ENCODE measurements around the gene GATA5. TPM values are rescaled to one million over a fixed set of nuclear protein-coding genes. Genes with fewer than 3 reads are reported as not detected.
"Not testable (repeated sequence)": the region's sequence is repeated elsewhere in the genome, so short reads cannot be mapped to it uniquely, and the experiment has no call there.

The GATA5 gene
- total RNA-seq, 1 experiment from 2014 or later, result not detected

- intact Hi-C loops (cut with micrococcal nuclease; ENCODE audit: unreplicated experiment), result no loop called here
- BruUV-seq (replicated peaks), result no TSS peak
- H3K4me1 Mint-ChIP-seq (ENCODE audit: low read depth, unreplicated experiment), result no peaks in the 10 kb centered on the region
- DNase-seq, result no peak
- H3K4me3 Mint-ChIP-seq (ENCODE audit: low read depth, unreplicated experiment), result no peak overlapping the region
- H3K27me3 Mint-ChIP-seq (ENCODE audit: unreplicated experiment), result peaks cover 65% of the 10 kb centered on the region
- CTCF ChIA-PET, result interaction anchor here (2.7 kb wide), 1 partner anchor 12 kb away, joined by 14 read pairs; no protein-coding TSS in a partner anchor
- no peak overlapping the region for H3K27ac Mint-ChIP-seq (ENCODE audit: unreplicated experiment)
- H3K9me3 Mint-ChIP-seq (ENCODE audit: low read depth, unreplicated experiment), result no peaks in the 10 kb centered on the region
- TF ChIP-seq, protein P1, sequence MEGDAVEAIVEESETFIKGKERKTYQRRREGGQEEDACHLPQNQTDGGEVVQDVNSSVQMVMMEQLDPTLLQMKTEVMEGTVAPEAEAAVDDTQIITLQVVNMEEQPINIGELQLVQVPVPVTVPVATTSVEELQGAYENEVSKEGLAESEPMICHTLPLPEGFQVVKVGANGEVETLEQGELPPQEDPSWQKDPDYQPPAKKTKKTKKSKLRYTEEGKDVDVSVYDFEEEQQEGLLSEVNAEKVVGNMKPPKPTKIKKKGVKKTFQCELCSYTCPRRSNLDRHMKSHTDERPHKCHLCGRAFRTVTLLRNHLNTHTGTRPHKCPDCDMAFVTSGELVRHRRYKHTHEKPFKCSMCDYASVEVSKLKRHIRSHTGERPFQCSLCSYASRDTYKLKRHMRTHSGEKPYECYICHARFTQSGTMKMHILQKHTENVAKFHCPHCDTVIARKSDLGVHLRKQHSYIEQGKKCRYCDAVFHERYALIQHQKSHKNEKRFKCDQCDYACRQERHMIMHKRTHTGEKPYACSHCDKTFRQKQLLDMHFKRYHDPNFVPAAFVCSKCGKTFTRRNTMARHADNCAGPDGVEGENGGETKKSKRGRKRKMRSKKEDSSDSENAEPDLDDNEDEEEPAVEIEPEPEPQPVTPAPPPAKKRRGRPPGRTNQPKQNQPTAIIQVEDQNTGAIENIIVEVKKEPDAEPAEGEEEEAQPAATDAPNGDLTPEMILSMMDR (IDR thresholded peaks at IDR 0.05; ENCODE audit: unreplicated experiment), result no peak
- peaks cover 9% of the 10 kb centered on the region for H3K36me3 Mint-ChIP-seq (ENCODE audit: insufficient read depth, unreplicated experiment)
Measured at GRCh38 chr20:62493886-62494285, 18.1 kb upstream of the GATA5 start.

GRCh38 chr20:62493253-62493885 lies 17.6 kb upstream of the GATA5 start:
- BruUV-seq (replicated peaks), result no TSS peak
- CTCF ChIA-PET, result interaction anchor here (2.7 kb wide), 1 partner anchor 11 kb away, joined by 14 read pairs; no protein-coding TSS in a partner anchor
- intact Hi-C loops (cut with micrococcal nuclease; ENCODE audit: unreplicated experiment), result no loop called here
- H3K4me3 Mint-ChIP-seq (ENCODE audit: low read depth, unreplicated experiment), result no peak overlapping the region
- DNase-seq, result no peak
- no peak overlapping the region for H3K27ac Mint-ChIP-seq (ENCODE audit: unreplicated experiment)
- H3K27me3 Mint-ChIP-seq (ENCODE audit: unreplicated experiment), result peaks cover 70% of the 10 kb centered on the region
- no peaks in the 10 kb centered on the region for H3K9me3 Mint-ChIP-seq (ENCODE audit: low read depth, unreplicated experiment)
- H3K4me1 Mint-ChIP-seq (ENCODE audit: low read depth, unreplicated experiment), result no peaks in the 10 kb centered on the region
- TF ChIP-seq, protein P1 (IDR thresholded peaks at IDR 0.05; ENCODE audit: unreplicated experiment), result no peak
- peaks cover 9% of the 10 kb centered on the region for H3K36me3 Mint-ChIP-seq (ENCODE audit: insufficient read depth, unreplicated experiment)

DNA sequence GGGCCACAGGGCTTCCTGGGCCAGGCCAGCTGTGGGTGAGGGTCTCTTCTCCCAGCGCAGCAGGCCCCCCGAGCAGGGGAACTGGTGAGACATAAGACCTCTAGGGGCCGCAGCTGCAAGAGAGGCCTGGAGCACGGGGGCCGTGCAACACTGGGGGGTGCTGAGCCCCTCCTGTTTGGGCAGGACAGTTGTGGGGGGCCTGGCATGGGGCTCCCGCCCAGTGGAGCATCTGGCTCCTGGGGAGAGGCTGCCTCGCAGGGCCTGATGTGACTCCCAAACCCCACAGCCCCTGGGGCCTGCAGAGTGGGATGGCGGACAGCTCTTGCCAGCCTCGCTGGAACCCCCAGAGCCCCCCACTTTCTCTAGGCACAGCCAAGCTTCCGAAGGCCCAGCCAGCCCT lies 16.9 kb upstream of the GATA5 start:
- TF ChIP-seq, protein P1 (IDR thresholded peaks at IDR 0.05; ENCODE audit: unreplicated experiment), result no peak
- no peak overlapping the region for H3K4me3 Mint-ChIP-seq (ENCODE audit: low read depth, unreplicated experiment)
- BruUV-seq (replicated peaks), result no TSS peak
- H3K27me3 Mint-ChIP-seq (ENCODE audit: unreplicated experiment), result peaks cover 76% of the 10 kb centered on the region
- peaks cover 9% of the 10 kb centered on the region for H3K36me3 Mint-ChIP-seq (ENCODE audit: insufficient read depth, unreplicated experiment)
- intact Hi-C loops (cut with micrococcal nuclease; ENCODE audit: unreplicated experiment), result no loop called here
- CTCF ChIA-PET, result interaction anchor here (2.7 kb wide), 1 partner anchor 11 kb away, joined by 14 read pairs; no protein-coding TSS in a partner anchor
- no peak overlapping the region for H3K27ac Mint-ChIP-seq (ENCODE audit: unreplicated experiment)
- H3K9me3 Mint-ChIP-seq (ENCODE audit: low read depth, unreplicated experiment), result no peaks in the 10 kb centered on the region
- no peak for DNase-seq
- no peaks in the 10 kb centered on the region for H3K4me1 Mint-ChIP-seq (ENCODE audit: low read depth, unreplicated experiment)

GRCh38 chr20:62490783-62491182 lies 15.0 kb upstream of the GATA5 start:
- BruUV-seq (replicated peaks); H3K9me3 Mint-ChIP-seq (ENCODE audit: low read depth, unreplicated experiment); H3K36me3 Mint-ChIP-seq (ENCODE audit: insufficient read depth, unreplicated experiment); CTCF ChIA-PET; intact Hi-C loops (cut with micrococcal nuclease; ENCODE audit: unreplicated experiment); H3K4me3 Mint-ChIP-seq (ENCODE audit: low read depth, unreplicated experiment); H3K27ac Mint-ChIP-seq (ENCODE audit: unreplicated experiment); DNase-seq; H3K4me1 Mint-ChIP-seq (ENCODE audit: low read depth, unreplicated experiment): not testable (repeated sequence)
- H3K27me3 Mint-ChIP-seq (ENCODE audit: unreplicated experiment), result peaks cover 88% of the 10 kb centered on the region

- BruUV-seq (replicated peaks), result no TSS peak
- TF ChIP-seq, protein P1 (IDR thresholded peaks at IDR 0.05; ENCODE audit: unreplicated experiment), result no peak
- Mint-ChIP-seq H3K4me3 (ENCODE audit: low read depth, unreplicated experiment) (no peak overlapping the region), H3K36me3 (ENCODE audit: insufficient read depth, unreplicated experiment) (no peaks in the 10 kb centered on the region), H3K4me1 (ENCODE audit: low read depth, unreplicated experiment) (peaks cover 7% of the 10 kb centered on the region), H3K9me3 (ENCODE audit: low read depth, unreplicated experiment) (no peaks in the 10 kb centered on the region), H3K27ac (ENCODE audit: unreplicated experiment) (no peak overlapping the region), H3K27me3 (ENCODE audit: unreplicated experiment) (peaks cover 94% of the 10 kb centered on the region)
- CTCF ChIA-PET, result no interaction called here
- no peak for DNase-seq
- intact Hi-C loops (cut with micrococcal nuclease; ENCODE audit: unreplicated experiment), result loop anchor here (5.0 to 10.0 kb wide), 2 partner anchors 78 to 185 kb away; partner anchors contain the start of gene ADRM1
Measured at GRCh38 chr20:62489932-62490263, 14.1 kb upstream of the GATA5 start.
